GM18861 (cell line): ENCODE measurements around the gene CHSY1.

Source experiments
- ATAC-seq: cut with Tn5 transposase; IDR thresholded peaks from one replicate; pipeline ENCODE4 v1.9.1; 2021; ENCODE audit not compliant: unreplicated experiment

The CHSY1 gene

DNA sequence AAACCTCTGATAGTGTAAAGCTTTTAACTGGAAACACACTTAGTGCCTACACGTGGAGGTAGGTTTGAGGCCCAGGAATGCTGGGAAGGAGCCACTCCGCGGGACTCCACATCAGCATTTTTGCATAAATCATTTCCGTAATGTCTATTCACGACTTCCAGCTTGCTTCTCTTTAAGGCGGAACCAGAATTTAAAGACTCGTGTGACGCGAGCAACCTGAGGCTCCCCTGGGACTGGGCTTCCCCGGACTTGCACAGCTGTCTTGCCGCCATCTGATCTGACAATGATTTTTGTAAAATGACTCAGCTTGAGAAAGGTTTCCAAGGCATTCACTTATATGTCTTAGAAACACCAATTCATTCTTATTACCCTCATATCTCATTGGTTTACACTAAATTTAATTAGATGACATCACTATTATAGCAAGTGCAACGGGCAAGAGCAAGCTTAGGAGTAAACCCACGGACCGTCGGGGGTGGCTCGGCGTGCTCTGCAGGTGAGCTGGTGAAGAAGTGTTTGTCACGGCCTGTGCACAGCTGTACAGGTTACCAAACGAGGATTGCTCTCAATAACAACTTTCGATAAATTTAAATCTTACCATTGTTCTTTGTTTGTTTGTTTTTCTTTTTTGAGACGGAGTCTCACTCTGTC, 95.2 kb downstream of the CHSY1 start:
- ATAC-seq: peak; percentile 87

DNA sequence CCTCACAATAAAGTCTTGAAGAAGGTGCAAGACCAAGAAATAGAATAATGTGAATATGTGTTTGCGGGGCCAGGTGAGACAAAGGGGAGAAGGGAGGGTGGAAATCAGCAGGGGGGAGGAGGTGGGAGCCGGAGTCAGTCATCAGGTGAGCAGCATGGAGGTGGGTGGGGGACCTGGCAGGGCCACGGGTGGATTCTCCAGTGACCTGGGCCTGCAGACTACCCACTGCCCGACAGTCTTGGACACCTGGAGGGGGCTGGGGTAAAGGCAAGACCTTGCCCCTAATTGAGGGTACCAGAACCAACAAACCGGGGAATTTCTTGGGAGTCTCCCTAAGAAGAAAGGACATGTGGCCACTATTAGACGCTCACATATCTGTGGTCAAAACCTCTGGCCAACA, 95.8 kb downstream of the CHSY1 start:
- ATAC-seq: no peak

GRCh38 chr15:101153801-101154656, 97.8 kb downstream of the CHSY1 start:
- no peak for ATAC-seq

DNA sequence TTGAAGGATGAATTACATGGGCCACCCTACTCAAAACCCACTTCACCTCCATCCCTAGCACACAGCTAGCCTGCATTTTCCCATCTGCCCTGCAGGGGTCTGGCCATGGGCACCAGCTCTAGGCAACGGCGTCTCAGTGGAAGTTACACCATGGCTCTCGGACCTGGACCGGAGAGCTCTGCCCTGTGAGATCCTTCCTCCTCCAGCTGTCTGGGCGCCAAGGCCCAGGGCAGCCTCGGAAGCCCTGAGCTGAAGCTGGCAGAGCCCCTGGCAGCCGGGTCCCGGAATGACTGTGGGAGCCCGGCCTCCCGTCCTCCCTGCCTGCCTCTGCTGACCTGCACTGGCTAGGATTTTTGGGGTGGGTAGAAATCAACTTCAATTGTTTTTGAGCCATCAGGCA, 98.9 kb downstream of the CHSY1 start:
- ATAC-seq: no peak

- ATAC-seq: no peak
These were observed 100.6 kb downstream of the CHSY1 start for GRCh38 chr15:101151288-101151687.

GRCh38 chr15:101150723-101151040, 101.2 kb downstream of the CHSY1 start:
- ATAC-seq: no peak

DNA sequence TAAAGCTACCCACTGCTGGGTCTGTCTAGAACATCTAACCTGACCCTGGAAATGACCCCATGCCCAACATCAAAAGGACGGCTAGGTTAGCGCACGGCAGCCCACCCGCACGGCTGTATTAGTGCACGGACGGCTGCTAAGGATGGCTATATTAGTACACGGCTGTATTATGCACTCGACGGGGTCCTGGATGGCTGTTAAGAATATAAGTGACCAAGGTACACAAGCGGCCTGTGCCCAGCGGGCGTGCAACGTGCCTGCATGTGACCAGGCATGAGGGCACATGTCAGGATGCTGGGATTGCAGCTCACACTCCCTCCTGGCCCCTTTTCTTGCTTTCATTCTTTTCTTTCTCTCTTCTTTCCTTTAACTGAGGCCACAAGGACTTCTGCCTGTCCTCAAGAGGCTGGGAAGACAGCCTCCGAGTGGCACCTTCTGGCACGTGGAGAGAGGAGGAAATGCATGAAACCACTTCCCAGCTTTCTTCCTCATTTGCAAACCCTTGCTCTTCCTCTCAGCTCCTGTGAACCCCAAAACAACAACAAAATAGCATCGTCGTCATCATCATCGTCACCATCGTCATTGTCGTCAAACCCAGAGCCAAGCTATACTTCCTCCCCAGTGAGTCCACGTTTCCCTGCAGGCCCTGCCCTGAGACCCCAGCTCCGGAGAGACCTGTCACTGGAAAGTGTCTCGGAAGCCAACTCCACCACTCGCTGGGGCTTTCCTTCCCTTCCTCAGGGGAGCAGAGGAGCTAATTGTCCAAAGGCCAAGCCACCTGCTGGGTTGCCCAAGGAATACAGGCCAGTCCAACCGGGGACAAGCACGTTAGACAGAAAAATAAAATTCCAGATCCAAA, 101.8 kb downstream of the CHSY1 start:
- no peak for ATAC-seq

DNA sequence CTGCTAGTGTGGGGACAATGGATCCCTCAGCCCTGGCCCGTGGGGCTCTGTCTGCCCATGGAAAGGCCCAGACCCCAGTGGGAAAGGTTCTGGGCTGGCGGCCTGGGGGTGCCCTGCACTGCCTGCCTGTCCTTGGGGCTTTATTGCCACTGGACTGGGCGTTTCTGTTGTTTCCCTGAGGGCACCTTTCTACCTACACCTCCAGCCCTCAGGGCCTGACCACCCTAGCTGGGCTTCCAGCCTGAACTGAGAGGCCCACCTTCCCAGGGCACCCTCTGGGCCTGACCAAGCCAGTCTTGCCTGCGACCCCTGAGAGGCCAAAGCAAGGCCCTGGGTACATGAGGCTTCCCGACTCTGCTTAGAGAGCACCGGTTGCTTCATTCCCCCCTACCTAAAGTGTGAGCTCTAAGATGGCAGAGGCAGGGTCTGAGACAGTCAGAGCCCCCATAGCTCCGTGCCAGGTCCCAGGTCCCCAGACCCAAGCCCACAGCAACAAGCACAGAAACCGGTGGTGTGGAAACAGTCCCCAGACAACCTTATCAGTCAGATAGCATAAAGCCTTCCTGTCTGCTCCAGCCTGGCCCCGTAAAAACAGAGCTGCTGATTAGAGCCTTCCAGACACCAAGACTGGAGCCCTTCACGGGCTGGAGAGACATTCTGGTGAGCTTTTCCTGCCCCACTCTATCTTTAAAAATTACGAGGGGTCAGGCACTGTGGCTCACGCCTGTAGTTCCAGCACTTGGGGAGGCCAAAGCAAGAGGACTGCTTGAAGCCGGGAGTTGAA, 102.8 kb downstream of the CHSY1 start:
- ATAC-seq: no peak

GRCh38 chr15:101148166-101148880, 103.5 kb downstream of the CHSY1 start:
- ATAC-seq: peak; percentile 33

DNA sequence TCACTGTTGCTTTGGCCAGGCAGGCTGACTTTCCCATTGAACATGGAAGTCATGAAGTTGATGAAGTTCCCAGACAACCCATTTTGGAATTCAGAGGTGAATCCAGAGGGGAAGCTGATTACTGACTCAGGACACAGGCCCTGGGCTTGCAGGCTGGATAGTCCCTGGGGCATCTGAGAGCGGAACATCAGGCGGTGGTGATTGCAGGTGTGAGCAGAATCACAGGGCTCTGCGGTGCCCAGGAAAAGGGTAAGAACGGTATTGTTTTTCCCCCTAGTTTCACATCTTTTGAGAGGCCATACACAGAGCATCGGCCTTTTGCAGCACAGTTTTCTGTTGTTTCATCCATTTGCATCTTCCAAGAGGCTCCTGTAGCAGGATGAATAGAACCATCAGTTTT, 104.7 kb downstream of the CHSY1 start:
- no peak for ATAC-seq

- no peak for ATAC-seq
These were observed 105.6 kb downstream of the CHSY1 start for GRCh38 chr15:101146118-101146702.

DNA sequence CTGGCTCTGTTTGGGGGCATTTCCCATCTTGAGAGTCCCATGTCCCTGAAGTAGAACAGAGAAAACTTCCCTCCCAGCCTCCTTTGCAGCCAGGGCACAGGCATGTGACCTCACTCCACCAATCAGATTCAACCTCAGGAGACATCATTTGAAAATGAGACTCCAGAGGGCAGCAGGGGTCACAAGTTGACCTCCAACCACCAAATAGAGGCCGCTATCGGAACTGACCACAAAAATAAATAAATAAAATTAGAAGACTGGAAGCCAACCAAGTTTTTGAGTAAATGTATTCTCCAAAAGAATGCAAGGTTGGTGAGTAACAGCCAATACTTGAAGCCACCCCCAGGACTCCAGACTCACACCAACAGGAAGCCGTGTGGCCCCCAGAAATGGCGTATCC, 106.5 kb downstream of the CHSY1 start:
- no peak for ATAC-seq

GRCh38 chr15:101143321-101143720, 108.5 kb downstream of the CHSY1 start:
- ATAC-seq: no peak

DNA sequence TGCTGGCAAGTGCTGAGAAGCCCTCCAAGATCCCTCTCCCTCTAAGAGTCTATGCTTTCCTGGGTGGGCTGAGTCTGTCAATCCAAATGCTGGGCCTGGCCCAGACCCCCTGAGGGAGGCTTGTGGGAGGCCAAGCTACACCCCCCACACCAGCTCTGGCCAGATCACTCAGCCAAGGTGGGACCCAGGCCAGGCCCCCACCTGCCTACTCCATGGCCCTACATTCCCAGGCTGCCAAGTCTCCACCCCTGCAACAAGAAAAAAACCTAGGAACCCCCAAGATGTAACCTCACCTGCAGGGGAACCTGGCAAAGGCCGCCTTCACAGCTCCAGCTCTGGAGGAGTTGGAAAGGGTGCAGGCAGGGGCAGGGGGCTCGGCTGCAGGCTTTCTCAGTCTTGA, 109.1 kb downstream of the CHSY1 start:
- ATAC-seq: no peak

- ATAC-seq: no peak
These were observed 109.8 kb downstream of the CHSY1 start for GRCh38 chr15:101141926-101142527.

DNA sequence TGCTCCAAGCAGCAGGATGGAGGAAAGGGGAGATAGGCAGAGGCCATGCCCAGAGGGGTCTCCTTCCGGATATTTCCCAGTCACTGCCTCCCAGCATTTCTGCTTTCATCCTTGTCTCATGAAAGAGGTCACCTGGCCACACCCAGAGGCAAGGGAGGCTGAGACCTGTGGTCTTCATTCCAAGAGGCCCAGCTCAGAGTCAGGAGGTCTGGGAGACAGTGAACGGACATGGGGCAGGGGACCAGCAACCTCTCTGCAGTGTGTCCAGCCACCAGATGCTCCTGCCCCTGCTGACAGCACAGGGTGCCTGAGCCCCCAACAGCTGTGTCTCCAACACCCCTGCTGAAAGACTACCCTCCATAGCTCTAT, 111.2 kb downstream of the CHSY1 start:
- no peak for ATAC-seq

DNA sequence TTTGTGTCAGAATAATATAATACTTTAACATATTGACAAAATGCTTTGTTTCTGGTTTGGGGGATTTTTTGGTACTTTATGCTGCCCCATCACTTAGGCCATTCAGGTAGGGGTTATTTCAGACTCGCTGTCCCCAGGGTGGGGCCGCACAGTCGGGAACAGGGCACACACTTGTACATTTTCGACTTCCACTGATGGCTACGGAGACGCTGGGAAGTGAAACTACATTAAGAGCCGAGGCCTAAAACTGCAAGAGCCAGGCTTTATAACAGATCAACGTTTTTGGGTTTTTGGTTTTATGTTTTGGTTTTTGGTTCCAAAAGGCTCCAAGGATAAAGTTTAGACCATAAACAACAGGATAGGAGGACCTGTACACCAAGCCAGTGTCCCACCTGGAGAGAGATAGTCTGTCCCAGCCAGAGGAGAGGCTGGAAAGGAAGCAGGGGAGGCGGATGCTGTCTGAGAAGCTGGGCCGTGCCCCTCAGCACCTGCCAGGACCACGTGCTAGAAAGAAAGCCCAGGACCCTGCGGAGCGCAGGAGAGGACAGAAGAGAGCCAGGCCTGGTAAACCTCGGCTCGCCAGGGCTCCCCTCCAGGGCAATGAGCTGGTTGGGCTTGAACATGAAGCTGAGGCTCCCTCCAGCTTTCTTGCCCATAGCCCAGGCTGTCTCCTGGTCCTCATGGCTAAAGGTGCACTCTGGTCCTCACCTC, 111.7 kb downstream of the CHSY1 start:
- ATAC-seq: no peak

DNA sequence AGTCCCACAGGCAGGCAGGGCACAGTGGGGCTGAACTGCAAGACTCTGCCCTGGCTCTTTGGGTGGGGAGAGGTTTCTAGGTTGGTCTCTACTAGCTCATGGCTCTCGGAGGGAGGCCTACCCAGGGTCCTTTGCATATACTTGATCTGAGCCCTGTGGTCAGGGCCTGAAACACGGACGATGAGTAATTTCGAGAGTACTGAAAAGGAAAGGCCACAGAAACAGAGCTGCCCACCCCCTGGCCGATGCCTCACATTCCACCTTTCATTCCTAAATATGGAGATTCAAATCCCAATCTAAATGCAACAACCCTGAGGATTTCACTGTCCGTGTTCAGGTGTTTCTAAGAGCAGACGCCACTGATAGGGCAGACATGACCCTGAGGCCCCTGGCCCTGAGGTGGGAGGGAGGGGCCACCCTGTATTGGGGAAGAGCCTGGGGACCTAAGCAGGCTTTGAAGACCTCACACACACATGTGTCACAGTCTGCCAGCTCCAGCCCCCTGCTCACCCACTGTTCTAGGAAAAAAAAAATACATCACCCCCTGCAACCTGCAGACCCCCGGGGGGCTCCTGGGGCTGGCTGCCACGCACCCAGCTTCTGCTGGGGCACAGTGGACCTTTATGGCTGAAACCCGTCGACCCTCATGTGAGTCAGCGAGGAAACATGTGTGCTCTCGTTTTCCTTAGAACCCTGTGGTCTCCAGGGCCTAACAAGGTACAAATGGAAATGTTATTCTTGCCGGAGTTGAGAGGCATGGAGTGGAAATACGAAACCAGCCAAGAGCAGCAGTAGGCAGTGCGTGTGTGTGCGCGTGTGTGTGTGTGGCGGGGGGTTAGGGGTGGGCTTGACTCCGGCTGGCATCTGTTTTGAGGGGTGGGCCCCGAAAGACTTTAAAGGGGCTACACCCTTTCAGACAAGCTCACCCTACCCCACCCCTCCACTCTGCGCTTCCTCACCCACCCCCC, 112.7 kb downstream of the CHSY1 start:
- ATAC-seq: peak; percentile 31
